DMS53 (cell line): ENCODE results near the gene RNASE3.
"Not testable (repeated sequence)": the region's sequence is repeated elsewhere in the genome, so short reads cannot be mapped to it uniquely, and the experiment has no call there.

ENCODE experiments used
- DNase-seq: peaks from one replicate; lab custom pipeline; 2025; lab: John Stamatoyannopoulos, UW

RNASE3 gene

DNA sequence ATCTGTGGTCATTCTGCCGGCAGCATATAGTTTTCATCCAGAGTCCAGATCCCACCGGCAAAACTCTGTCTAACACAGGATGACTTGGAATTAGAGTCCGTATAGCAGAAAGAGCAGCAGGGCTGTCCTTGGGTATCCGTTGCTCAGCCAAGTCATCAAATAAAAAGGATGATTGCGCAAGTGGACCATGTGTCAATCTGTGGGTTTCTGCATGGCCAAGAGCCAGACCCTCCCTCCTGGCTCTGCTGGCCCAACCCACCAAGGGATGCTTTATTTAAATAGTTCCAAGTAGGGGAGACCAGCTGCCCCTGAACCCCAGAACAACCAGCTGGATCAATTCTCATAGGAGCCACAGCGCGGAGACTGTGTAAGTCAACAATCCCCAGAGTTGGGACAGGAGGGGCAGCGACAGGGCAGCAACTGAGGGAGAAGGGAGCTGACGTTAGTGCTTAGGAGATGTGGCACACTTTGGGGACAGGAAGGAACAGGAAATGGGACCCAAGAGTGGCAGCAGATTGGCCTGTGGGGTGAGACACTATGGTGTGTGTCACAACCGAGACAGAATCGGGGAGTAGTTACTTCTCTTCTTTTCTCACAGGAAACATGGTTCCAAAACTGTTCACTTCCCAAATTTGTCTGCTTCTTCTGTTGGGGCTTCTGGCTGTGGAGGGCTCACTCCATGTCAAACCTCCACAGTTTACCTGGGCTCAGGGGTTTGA, 28.0 kb downstream of the RNASE3 start:
- not testable (repeated sequence) for DNase-seq

DNA sequence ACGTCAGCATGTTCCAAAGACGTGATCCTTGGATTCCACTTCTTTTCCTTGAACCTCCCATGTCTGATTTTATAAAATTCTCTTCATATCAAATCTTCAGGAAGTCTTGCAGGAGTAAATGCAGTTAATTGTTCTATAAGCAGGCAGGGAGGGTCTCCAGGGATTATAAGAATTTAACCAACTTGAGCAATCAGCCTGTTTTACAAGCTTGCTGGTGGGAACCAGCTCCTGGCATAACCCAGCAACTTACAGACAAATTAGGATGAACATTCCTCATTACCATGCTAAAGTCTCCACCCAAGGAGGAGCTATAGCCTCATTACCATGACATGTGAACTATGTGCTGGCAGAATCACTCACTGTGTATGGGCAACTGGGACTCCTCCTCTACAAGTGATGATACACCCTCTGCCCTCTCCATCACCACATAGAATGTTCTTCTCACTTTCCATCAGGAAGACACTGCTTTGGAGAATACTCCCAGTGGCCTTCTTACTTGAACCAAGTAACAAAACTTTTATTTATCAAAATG, 32.6 kb downstream of the RNASE3 start:
- DNase-seq = not testable (repeated sequence)

DNA sequence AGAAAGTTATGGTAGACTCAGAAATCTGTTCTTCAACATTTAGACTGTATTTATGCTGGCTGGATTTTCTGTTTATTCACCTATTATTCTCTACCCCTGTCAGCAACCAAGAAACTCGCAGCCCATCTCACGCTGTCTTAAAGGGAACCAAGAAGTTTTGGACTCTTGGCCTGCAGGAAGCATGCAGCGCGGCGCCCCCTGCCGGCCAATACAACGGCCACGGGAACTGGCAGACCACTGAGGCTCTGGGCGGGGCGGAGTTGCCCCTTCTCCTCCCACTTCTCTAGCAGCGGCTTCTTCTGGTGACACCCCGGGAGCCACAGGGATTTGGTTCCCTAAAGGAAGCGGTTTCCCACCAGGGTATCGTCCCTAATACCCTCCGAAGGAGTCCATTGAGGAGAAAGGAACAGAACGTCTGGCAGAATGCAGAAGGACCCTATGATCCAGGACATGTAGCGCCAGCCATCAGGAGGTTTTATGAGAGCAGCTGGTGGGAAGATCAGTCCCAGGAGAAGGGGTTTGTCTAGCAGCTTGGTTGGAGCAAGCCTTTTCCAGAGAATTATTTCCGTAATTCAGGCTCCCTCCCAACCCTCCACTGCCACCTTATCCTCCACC, 43.1 kb downstream of the RNASE3 start:
- DNase-seq = no peak

DNA sequence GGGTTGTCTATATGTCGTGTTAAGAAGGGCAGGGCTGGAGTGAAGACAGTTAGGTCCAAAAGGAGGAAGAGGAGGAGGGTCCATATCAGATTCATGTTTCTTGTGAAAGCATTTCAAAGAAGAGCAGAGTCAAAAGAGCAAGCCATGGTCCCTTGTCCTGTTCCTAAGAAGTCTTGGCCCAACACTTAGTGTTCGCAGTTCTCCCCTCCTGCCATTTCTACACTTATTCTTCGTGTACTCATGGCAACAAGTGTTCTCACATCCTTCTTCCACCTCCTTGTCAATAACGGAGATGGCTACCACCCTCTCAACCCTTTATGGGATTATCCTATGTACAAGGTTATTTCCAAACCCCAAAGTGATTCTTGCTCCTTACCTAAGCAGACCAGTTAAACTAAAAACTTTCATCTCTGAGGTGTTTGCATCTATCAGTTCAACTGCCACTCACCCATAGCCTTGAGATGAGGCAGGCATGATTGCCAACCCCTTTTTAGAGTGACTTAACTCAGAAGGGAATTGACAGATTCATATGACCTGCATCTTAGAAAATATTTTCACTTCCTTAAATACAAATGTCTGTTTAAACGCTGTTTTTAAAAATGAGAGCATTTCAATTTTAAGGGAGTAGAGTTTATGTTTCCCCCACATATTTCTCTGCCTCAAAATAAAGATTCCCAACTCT, 44.3 kb downstream of the RNASE3 start:
- no peak for DNase-seq
